Upper lobe of right lung (tissue), 1 donor: ENCODE results near the gene FOXO6. TPM values are rescaled to one million over a fixed set of nuclear protein-coding genes. Genes with fewer than 3 reads are reported as not detected.

Experiments
- ATAC-seq: fragments of 200-7000 bp; cut with Tn5 transposase; one replicate; pipeline ENCODE4 v1.9.1; 2020; ENCODE audit warnings: mild to moderate bottlenecking, moderate library complexity
- DNase-seq: peaks from one replicate; pipeline ENCODE4 v3.0.0-alpha.2; 2020
- H3K27ac ChIP-seq: fragments of 200-600 bp; one replicate; pipeline ENCODE4 v1.8.0; 2022
- H3K27me3 ChIP-seq: fragments of 200-600 bp; one replicate; pipeline ENCODE4 v1.8.0; 2022; ENCODE audit warnings: mild to moderate bottlenecking
- H3K36me3 ChIP-seq: fragments of 200-600 bp; one replicate; pipeline ENCODE4 v1.8.0; 2022
- H3K4me1 ChIP-seq: fragments of 200-600 bp; one replicate; pipeline ENCODE4 v1.8.0; 2022
- H3K4me3 ChIP-seq: fragments of 200-600 bp; one replicate; pipeline ENCODE4 v1.8.0; 2022; ENCODE audit warnings: mild to moderate bottlenecking
- H3K9me3 ChIP-seq: fragments of 200-600 bp; one replicate; pipeline ENCODE4 v1.8.0; 2022
- intact Hi-C: fragments of 100-400 bp; cut with DNase I; formaldehyde crosslinking; loops from one replicate; pipeline ENCODE4 v1.11.0; 2022
- total RNA-seq: library from RNA; stranded (reverse); fragmentation: NEBNext Ultra II Directional; extraction: Animal tissue kit (Norgen Biotek cat#: 25700); gene quantifications from one replicate; pipeline ENCODE4 v1.2.1, GENCODE V29; 2021
- TF ChIP-seq, protein P1 (sequence below): fragments of 200-600 bp; IDR thresholded peaks from one replicate; pipeline ENCODE4 v1.8.0; 2022; ENCODE audit warnings: antibody characterized with exemption
- donor health status: DM: no; HTN: yes; CAD: no; lungs with severe emphysema.

FOXO6 gene
- total RNA-seq, 1 donor from 2014 or later, result 0.43 TPM

DNA sequence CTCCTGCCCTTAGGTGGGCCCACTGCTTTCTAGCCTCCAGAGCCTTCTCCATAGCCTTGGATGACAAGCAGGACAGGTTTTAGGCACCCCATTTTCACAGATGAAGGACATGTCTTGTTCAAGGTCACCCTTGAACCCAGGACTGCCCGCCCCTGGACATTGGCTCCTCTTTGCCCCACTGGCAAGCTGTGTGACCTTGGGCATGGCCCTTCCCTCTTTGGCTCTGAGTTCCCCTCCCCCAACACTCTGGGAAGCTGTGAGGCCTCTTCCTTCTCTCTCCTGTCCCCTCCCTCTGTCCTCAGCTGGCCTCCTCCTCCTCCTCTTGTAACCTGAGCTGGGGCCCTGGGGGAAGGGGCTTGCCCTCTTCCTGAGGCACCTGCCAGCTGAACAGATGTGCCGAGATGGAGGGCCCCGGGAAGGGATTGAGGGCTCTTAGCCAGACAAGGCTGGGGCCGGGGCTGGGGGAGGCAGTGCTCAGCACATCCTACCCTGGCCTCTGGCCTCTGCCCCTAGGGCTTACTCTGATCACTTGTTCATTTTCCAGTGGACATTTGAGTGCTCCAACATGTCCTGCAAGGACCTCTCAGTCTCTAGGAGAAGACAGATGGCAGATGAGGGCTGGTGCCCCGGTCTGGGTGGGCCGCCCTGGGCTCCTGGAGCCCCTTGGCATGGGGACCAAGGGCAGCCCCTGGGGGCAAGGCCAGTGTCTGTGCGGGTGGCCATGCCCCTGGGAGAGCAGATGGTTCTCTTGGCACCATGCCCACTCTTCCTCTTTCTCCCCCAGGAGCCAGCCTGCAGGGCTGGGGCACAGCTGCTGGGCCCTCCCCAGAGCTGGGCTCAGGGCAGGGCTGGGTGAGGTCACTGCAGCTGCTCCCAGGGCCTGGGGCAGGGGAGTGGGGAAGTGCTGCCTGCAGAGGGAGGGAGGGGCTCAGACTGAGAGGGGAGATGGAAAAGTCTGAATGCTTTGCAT, 10.7 kb downstream of the FOXO6 start:
- intact Hi-C loops, result no loop called here
- TF ChIP-seq, protein P1, sequence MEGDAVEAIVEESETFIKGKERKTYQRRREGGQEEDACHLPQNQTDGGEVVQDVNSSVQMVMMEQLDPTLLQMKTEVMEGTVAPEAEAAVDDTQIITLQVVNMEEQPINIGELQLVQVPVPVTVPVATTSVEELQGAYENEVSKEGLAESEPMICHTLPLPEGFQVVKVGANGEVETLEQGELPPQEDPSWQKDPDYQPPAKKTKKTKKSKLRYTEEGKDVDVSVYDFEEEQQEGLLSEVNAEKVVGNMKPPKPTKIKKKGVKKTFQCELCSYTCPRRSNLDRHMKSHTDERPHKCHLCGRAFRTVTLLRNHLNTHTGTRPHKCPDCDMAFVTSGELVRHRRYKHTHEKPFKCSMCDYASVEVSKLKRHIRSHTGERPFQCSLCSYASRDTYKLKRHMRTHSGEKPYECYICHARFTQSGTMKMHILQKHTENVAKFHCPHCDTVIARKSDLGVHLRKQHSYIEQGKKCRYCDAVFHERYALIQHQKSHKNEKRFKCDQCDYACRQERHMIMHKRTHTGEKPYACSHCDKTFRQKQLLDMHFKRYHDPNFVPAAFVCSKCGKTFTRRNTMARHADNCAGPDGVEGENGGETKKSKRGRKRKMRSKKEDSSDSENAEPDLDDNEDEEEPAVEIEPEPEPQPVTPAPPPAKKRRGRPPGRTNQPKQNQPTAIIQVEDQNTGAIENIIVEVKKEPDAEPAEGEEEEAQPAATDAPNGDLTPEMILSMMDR, result no peak
- DNase-seq (peak; percentile 50), ATAC-seq (peak; percentile 11)
- Histone ChIP-seq H3K27ac (no peak overlapping the region), H3K4me1 (peaks cover 5% of the 10 kb centered on the region), H3K4me3 (no peak overlapping the region), H3K27me3 (peaks cover 17% of the 10 kb centered on the region), H3K9me3 (no peaks in the 10 kb centered on the region), H3K36me3 (no peaks in the 10 kb centered on the region)

DNA sequence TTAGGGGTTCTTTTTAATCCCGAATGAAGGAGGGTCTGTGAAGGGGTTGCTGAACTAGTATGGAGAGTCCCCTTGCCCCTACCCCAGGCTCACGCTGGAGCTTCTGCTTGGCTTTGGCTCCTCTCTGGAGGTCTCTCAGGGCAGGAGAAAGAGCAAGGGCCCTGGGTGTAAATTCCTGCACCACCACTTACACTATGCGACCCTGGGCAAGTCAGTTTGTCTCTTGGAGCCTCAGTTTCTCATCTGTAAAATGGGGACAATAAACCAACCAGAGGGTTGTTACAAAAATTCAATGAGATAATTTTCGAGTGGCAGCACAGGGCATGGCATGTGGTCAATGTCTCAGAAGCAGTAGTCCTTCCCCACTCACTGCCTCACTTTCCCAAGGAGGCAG, 11.4 kb downstream of the FOXO6 start:
- H3K36me3 ChIP-seq, result no peaks in the 10 kb centered on the region
- DNase-seq (no peak), ATAC-seq (no peak)
- H3K27ac ChIP-seq, result no peak overlapping the region
- H3K4me1 ChIP-seq, result peaks cover 5% of the 10 kb centered on the region
- H3K4me3 ChIP-seq, result no peak overlapping the region
- TF ChIP-seq, protein P1, result no peak
- no peaks in the 10 kb centered on the region for H3K9me3 ChIP-seq
- peaks cover 12% of the 10 kb centered on the region for H3K27me3 ChIP-seq
- intact Hi-C loops, result no loop called here

DNA sequence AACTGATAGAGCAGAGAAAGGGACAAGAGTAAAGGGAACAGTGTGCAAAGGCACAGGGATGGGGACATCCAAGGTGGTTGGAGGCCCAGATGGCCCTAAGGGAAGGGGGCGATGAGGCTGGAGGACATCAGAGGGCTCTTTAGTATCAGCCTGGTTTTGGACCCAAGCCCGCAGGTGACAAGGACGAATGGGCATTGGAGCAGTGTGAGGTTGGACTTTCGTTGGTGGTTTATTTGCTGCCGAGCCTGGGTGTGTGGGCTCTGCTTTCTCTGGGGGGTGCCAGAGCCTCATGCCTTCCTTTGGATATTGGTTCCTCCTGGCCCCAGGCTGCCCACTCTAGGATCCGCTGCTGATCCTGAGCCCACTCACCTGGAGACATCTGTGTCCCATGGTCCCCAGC, 12.1 kb downstream of the FOXO6 start:
- peaks cover 7% of the 10 kb centered on the region for H3K27me3 ChIP-seq
- TF ChIP-seq, protein P1, result no peak
- H3K27ac ChIP-seq, result no peak overlapping the region
- no peak overlapping the region for H3K4me3 ChIP-seq
- peaks cover 5% of the 10 kb centered on the region for H3K4me1 ChIP-seq
- no peaks in the 10 kb centered on the region for H3K36me3 ChIP-seq
- intact Hi-C loops, result no loop called here
- DNase-seq, result no peak
- ATAC-seq, result no peak
- H3K9me3 ChIP-seq, result no peaks in the 10 kb centered on the region

DNA sequence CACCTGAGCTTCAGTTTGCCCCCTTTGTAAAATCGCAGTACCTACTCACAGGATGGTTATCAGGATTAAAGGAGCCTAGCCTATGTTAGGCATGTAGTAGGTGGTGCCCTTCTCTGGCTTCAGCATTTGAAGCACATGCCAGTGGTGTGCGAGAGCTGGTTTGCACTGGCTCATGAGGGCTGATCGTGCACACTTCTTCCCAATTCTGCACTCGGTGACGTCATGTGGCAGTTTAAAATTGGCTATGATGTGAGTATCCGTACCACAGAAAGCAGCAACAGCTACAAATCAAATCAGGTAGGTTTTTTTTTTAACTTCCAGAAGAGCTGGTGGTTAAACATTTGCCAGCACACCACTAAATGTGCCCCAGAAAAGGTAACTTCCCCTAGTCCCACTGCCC, 13.5 kb downstream of the FOXO6 start:
- H3K27me3 ChIP-seq, result peaks cover 4% of the 10 kb centered on the region
- no peak for DNase-seq
- intact Hi-C loops, result no loop called here
- peaks cover 5% of the 10 kb centered on the region for H3K4me1 ChIP-seq
- H3K27ac ChIP-seq, result no peak overlapping the region
- no peaks in the 10 kb centered on the region for H3K9me3 ChIP-seq
- no peak overlapping the region for H3K4me3 ChIP-seq
- ATAC-seq, result no peak
- no peaks in the 10 kb centered on the region for H3K36me3 ChIP-seq
- TF ChIP-seq, protein P1, result no peak

DNA sequence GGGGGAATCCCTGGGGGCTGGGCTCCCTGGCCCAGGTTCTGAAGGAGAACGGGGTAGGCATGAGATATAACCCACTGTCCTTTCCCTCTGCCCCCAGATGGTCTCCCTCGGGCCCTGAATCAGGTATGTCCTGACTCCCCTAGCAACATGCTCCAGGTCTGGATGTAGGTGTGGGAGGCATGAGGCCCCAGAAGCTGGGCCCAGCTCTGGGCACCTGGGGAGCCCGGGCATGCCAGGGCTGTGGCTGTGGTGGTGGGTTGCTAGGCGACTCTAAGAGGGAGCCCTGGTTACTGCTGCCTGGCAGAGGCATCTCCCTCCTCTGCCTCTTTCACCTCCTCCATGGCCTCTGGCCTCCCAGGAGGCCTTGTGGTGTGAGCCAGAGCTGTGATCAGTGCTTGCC, 16.2 kb downstream of the FOXO6 start:
- TF ChIP-seq, protein P1, result no peak
- H3K36me3 ChIP-seq, result no peaks in the 10 kb centered on the region
- peaks cover 12% of the 10 kb centered on the region for H3K4me1 ChIP-seq
- H3K27ac ChIP-seq, result no peak overlapping the region
- H3K27me3 ChIP-seq, result peaks cover under 1% of the 10 kb centered on the region
- DNase-seq (no peak), ATAC-seq (no peak)
- intact Hi-C loops, result no loop called here
- no peak overlapping the region for H3K4me3 ChIP-seq
- no peaks in the 10 kb centered on the region for H3K9me3 ChIP-seq
